K562 (cell line): ENCODE measurements around the gene EPHA2. TPM values are rescaled to one million over a fixed set of nuclear protein-coding genes. Genes with fewer than 3 reads are reported as not detected.

Experiments used
- ESRRA ChIP-seq: fragments of 450-650 bp; IDR thresholded peaks from 2 replicates; pipeline ENCODE4 v1.6.1; 2014; ENCODE audit warnings: low read depth, mild to moderate bottlenecking, moderate library complexity, borderline replicate concordance
- ETS1 ChIP-seq: conservative IDR thresholded peaks from 2 replicates; pipeline ENCODE4 v1.6.1; 2011; ENCODE audit warnings: low read depth, mild to moderate bottlenecking, low read length; ENCODE audit not compliant: control insufficient read depth
- ETV5 ChIP-seq: sonication (generic); formaldehyde crosslinking; IDR thresholded peaks from 2 replicates; pipeline ENCODE4 v1.4.0; 2020; ENCODE audit warnings: low read depth, mild to moderate bottlenecking, missing genetic modification reagents
- FOSL1 ChIP-seq: fragments of 200-800 bp; sonication (Bioruptor generic); conservative IDR thresholded peaks from 2 replicates; pipeline ENCODE4 v1.6.1; 2016; ENCODE audit warnings: missing genetic modification characterization, missing compliant biosample characterization
- GATA2 ChIP-seq: sonication (generic); formaldehyde crosslinking; IDR thresholded peaks from 2 replicates; pipeline ENCODE4 v1.4.0; 2020; ENCODE audit warnings: mild to moderate bottlenecking, missing genetic modification reagents
- HDAC2 ChIP-seq: fragments of 450-650 bp; IDR thresholded peaks from 2 replicates; pipeline ENCODE4 v1.6.1; 2016; ENCODE audit warnings: mild to moderate bottlenecking
- HDGF ChIP-seq: fragments of 450-650 bp; IDR thresholded peaks from 2 replicates; pipeline ENCODE4 v1.6.1; 2016
- HNRNPL ChIP-seq: fragments of 200-400 bp; formaldehyde crosslinking; IDR thresholded peaks from 2 replicates; pipeline ENCODE4 v1.6.1; 2017; ENCODE audit warnings: low read depth, mild to moderate bottlenecking, low read length
- JUN ChIP-seq, 2 experiments: sonication (generic) in 1 of 2; formaldehyde crosslinking in 1 of 2; IDR thresholded peaks; 2 replicates each; pipeline versions ENCODE4 v1.6.1 to v1.8.0; 2012 to 2022; ENCODE audit warnings: borderline replicate concordance in 2 of 2, mild to moderate bottlenecking in 2 of 2, improper control_type of control experiment in 1 of 2, low read depth in 1 of 2, low read length in 1 of 2, missing genetic modification reagents in 1 of 2
- MYNN ChIP-seq, 2 experiments: sonication (generic); formaldehyde crosslinking in 1 of 2; IDR thresholded peaks; 2 replicates each; pipeline versions ENCODE4 v1.5.0 to v1.6.1; 2016 to 2020; ENCODE audit warnings: antibody characterized with exemption in 1 of 2, missing genetic modification reagents in 1 of 2
- PBX2 ChIP-seq, 2 experiments: IDR thresholded peaks in 1 of 2; conservative IDR thresholded peaks in 1 of 2; 2 replicates each; pipeline ENCODE4 v1.6.1; 2016; ENCODE audit warnings: low read depth in 2 of 2, mild to moderate bottlenecking in 1 of 2, missing compliant biosample characterization in 1 of 2, missing genetic modification characterization in 1 of 2, moderate library complexity in 1 of 2
- RAD21 ChIP-seq, 2 experiments: fragments of 250-450 bp in 1 of 2; fragments of 450-650 bp in 1 of 2; sonication (Bioruptor Pico) in 1 of 2; formaldehyde crosslinking in 1 of 2; IDR thresholded peaks in 1 of 2; conservative IDR thresholded peaks in 1 of 2; 2 replicates each; pipeline versions ENCODE4 v1.4.0 to v1.8.0; 2020 to 2022; ENCODE audit warnings: mild to moderate bottlenecking in 2 of 2, moderate library complexity in 1 of 2
- SIX5 ChIP-seq, 2 experiments: IDR thresholded peaks; 2 replicates each; pipeline ENCODE4 v1.6.1; 2011; ENCODE audit warnings: low read length in 2 of 2, borderline replicate concordance in 1 of 2, low read depth in 1 of 2, mild to moderate bottlenecking in 1 of 2, moderate library complexity in 1 of 2; ENCODE audit not compliant: insufficient read depth in 1 of 2
- TAL1 ChIP-seq: fragments of 450-650 bp; IDR thresholded peaks from 2 replicates; pipeline ENCODE4 v1.6.1; 2016; ENCODE audit warnings: mild to moderate bottlenecking
- TBL1XR1 ChIP-seq, 2 experiments: IDR thresholded peaks; 2 replicates each; pipeline ENCODE4 v1.6.1; 2012; ENCODE audit warnings: improper control_type of control experiment in 2 of 2, low read length in 2 of 2, mild to moderate bottlenecking in 1 of 2
- TEAD4 ChIP-seq, 2 experiments: sonication (generic) in 1 of 2; formaldehyde crosslinking in 1 of 2; IDR thresholded peaks; 2 replicates each; pipeline versions ENCODE4 v1.6.1 to v1.8.0; 2012 to 2022; ENCODE audit warnings: borderline replicate concordance in 1 of 2, inconsistent platforms in 1 of 2, low read length in 1 of 2, mild to moderate bottlenecking in 1 of 2, missing genetic modification reagents in 1 of 2
- VEZF1 ChIP-seq: fragments of 200-800 bp; sonication (Bioruptor generic); IDR thresholded peaks from 2 replicates; pipeline ENCODE4 v1.6.1; 2017; ENCODE audit warnings: missing genetic modification characterization, missing compliant biosample characterization
- ZBTB7A ChIP-seq: IDR thresholded peaks from 2 replicates; pipeline ENCODE4 v1.6.1; 2011; ENCODE audit warnings: low read depth, mild to moderate bottlenecking, low read length, moderate library complexity, borderline replicate concordance; ENCODE audit not compliant: control insufficient read depth
- ZNF384 ChIP-seq: IDR thresholded peaks from 2 replicates; pipeline ENCODE4 v1.6.1; 2012; ENCODE audit warnings: low read depth, low read length, improper control_type of control experiment
- polyA plus RNA-seq, 8 experiments: library from polyadenylated mRNA; depleted of rRNA in 4 of 8; stranded (reverse) in 5 of 8; unstranded in 3 of 8; fragments of >200 nt; fragmentation: Nextera tagmentation in 2 of 8; fragmentation: Illumina TruSeq in 1 of 8; extraction: Ambion mirVana in 2 of 8; extraction: Trizol in 1 of 8; gene quantifications; 2 replicates each; pipeline versions ENCODE4 v1.2.1 to v1.2.3, GENCODE V29; 2011 to 2014; ENCODE audit warnings: inconsistent platforms in 1 of 8, missing spikeins in 1 of 8
- total RNA-seq, 7 experiments: library from RNA; depleted of rRNA in 6 of 7; stranded (reverse); fragments of >200 nt in 6 of 7; fragmentation: Illumina TruSeq in 2 of 7; extraction: Trizol in 2 of 7; gene quantifications; 2 replicates each; pipeline versions ENCODE4 v1.2.1 to v1.2.3, GENCODE V29; 2011 to 2021; ENCODE audit warnings: low replicate concordance in 1 of 7

Gene EPHA2
- total and polyA plus RNA-seq, 9 of the 15 experiments (the other 6 are each of a cell fraction or from before 2014, with no cell fraction given) = 0.04 to 0.40 (median 0.07) TPM; not detected in 4

GRCh38 chr1:16151196-16151994 is 4.5 kb downstream of the EPHA2 start (continued):
- peak; percentile 98; the same call in 1 of the 2 replicates for TF ChIP-seq ESRRA
- peak; percentile 81 for TF ChIP-seq TEAD4 (IDR thresholded peaks at IDR 0.05; ENCODE audit: low read length)
- no peak for TF ChIP-seq TEAD4 (CRISPR knock-in tag; IDR thresholded peaks at IDR 0.05; ENCODE audit: borderline replicate concordance)
- peak; percentile 89 for TF ChIP-seq ZBTB7A
- 0 out of 2 replicates have a peak, but pooled peaks have one; percentile 37 for TF ChIP-seq MYNN (IDR thresholded peaks at IDR 0.05)
- TF ChIP-seq MYNN (CRISPR knock-in tag; IDR thresholded peaks at IDR 0.05) = no peak
- TF ChIP-seq VEZF1 (CRISPR knock-in tag) = peak; percentile 68
- peak; percentile 37 for TF ChIP-seq TAL1
- TF ChIP-seq RAD21 (CRISPR knock-in tag; conservative IDR thresholded peaks at IDR 0.05 in 1 of 2, IDR thresholded peaks at IDR 0.05 in 1 of 2) = peak in 1 of 2 experiments; percentile 42; a peak in 2 of 4 replicates
- no peak for TF ChIP-seq HNRNPL
- TF ChIP-seq PBX2 (CRISPR knock-in tag; IDR thresholded peaks at IDR 0.05; ENCODE audit: low read depth) = no peak
- no peak for TF ChIP-seq PBX2 (tag; conservative IDR thresholded peaks at IDR 0.05; ENCODE audit: low read depth)
- TF ChIP-seq ETS1 = 0 out of 2 replicates have a peak, but pooled peaks have one; percentile 40
- peak; percentile 45; the same call in 1 of the 2 replicates for TF ChIP-seq FOSL1
- TF ChIP-seq ZNF384 = no peak
- TF ChIP-seq ETV5 = peak; percentile 17; the same call in 1 of the 2 replicates
- TF ChIP-seq TBL1XR1 (IDR thresholded peaks at IDR 0.05; ENCODE audit: low read length in 2 of 2) = peak in 1 of 2 experiments; percentile 77; a peak in 2 of 4 replicates
- peak; percentile 62; the same call in 1 of the 2 replicates for TF ChIP-seq HDAC2
- TF ChIP-seq SIX5 (IDR thresholded peaks at IDR 0.05; ENCODE audit: borderline replicate concordance in 1 of 2, insufficient read depth in 1 of 2, low read depth in 1 of 2, low read length in 2 of 2) = no peak
- peak; percentile 30; the same call in 1 of the 2 replicates for TF ChIP-seq JUN (IDR thresholded peaks at IDR 0.05; ENCODE audit: borderline replicate concordance, low read depth, low read length)
- no peak for TF ChIP-seq JUN (CRISPR knock-in tag; IDR thresholded peaks at IDR 0.05; ENCODE audit: borderline replicate concordance)
- peak; percentile 62; the same call in 1 of the 2 replicates for TF ChIP-seq HDGF
- TF ChIP-seq GATA2 = peak; percentile 97
